ENCODE measurements around the gene TMEM134.

- TF ChIP-seq BHLHE40 (IDR thresholded peaks at IDR 0.05; ENCODE audit: low read length) (no peak), EP300 (IDR thresholded peaks at IDR 0.05; ENCODE audit: low read length) (no peak), RFX5 (IDR thresholded peaks at IDR 0.05; ENCODE audit: low read depth, low read length) (no peak), CTCF (IDR thresholded peaks at IDR 0.05 in 2 of 3, conservative IDR thresholded peaks at IDR 0.05 in 1 of 3; ENCODE audit: insufficient read depth in 2 of 3, low read depth in 1 of 3, low read length in 3 of 3) (no peak)
These were observed 3.9 kb downstream of the TMEM134 start for GRCh38 chr11:67465189-67465510.

All from K562 (cell line).